ENCODE results near the gene PTPRR.

PTPRR gene

DNA sequence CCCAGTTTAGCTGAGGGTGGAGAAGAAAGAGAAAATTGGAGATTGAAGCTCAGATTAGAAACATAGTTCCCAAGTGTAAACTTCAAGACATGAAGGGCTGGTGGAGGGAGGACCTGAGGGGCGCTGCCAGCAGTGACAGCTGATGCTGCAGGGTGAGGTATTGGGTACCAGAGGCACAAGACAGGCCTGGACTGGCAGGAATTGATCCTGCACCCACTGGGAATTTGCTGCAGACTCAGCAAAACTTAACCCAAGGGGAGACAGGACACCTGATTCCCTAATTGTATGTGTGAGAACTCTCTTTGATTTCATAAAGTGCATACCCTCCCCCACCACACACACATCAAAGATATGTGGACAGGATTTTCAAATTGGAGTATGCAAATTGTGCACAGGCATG, 11.6 kb downstream of the PTPRR start:
- DNase-seq, result no peak

DNA sequence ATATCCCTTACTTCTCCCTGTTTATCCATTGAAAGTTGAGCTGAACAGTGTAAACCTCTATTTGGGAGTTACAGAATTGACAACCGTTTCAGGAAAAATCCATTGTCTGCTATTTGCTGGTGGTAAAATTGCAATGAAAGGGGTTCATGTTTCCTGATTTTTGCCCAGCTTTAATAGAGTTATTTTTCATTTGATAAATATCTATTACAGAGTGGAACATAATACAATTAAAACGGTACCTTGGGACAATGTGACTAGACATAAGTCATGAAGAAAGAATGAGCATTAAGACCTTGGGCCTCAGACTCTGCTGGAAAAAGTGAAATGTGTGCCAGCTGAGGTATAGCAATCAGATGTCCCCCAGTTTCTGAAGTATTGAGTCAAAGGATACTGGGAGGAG, 13.1 kb downstream of the PTPRR start:
- no peak for DNase-seq

DNA sequence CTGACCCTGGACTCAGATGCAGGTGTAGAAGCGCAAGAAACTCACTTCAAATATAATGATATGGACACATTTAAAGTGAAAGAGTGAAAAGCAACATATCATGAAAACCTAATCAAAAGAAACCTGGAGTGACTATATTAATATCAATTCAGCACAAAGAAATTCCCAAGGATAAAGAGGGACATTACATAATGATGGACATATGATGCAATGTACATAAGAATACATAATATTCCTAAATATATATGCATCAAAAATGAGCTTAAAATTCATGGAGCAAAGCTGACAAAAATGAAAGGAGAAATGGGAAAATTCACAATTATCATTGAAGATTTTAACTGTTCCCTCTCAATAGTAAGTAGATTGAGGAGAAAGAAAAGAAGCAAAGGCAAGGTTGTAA, 24.6 kb downstream of the PTPRR start:
- no peak for DNase-seq

DNA sequence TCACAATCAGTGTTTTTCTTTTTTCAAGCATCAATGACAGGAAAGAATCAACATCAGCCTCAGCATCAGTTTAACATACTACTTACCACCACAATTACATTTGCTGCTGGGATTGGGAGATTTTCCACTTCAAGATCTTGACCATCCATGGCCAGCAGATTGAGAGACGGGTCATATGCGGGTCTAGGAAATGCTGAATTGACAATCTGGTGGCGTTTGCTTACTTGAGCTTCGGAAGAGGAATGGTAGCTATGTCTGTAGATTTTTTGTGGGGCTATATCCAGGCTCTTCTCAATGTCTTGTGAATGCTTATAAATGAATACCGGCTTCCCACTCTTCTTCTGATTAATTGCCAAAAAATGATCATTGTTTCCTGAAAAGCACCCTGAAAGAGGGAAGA, 27.9 kb downstream of the PTPRR start:
- no peak for DNase-seq

DNA sequence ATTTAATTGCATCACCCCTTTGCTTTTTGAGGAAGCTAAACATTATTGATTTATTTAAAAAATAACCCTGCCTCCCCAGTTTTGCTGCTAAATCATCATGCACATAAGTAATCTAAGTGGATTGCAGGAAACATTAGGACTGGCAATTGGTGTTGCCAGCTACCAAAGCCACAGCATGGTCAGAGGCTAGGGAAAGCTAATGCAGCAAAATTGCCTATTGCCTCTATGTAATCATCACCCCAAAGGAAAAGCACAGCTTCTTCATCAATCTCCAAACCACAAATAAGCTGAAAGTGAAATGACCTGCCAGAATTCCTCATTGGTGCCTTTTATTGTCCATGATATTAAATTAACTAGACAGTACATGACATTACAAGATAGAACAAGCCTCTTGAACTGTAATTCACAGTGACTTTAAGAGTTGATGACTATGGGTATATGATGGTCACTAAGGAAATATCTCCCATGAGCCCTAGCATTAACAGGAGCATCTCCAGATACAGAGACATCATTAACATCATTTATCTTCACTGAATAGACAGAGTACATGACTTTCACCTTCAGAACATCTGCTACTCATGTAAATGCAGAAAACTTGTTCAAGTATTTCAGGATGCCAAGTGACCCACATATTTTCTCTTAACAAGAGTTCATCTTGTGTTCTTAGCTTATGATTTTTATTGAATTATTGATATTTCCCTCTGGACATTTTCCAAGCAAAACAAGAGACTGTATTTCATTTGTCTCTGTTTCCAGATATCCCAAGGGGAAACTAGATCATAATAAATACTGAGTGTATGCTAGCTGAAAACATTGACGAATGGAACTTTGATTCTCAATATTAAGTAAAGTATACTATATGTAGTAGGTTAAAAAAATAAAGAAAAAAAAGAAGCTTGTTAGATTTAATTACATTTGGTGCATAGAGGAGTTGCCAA, 29.4 kb downstream of the PTPRR start:
- no peak for DNase-seq

DNA sequence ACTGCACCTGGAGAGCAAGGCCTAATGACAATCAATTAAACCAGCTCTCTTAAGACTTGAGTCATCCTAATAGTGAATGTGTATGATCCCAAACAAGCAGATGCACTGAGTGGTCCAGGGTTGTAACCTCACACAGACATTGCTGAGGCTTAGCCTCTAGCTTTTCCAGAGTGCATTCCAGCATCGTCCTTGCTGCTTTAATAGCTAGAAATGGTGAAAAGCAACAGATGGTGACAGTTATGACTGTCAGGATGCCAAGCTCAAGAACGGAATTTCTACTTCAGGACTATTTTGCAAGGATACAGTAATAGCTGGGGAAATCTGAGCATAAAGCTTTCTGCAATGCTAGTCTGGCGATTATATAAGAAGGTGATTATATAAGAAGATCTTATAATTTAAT, 34.6 kb downstream of the PTPRR start:
- DNase-seq, result peak; percentile 34

DNA sequence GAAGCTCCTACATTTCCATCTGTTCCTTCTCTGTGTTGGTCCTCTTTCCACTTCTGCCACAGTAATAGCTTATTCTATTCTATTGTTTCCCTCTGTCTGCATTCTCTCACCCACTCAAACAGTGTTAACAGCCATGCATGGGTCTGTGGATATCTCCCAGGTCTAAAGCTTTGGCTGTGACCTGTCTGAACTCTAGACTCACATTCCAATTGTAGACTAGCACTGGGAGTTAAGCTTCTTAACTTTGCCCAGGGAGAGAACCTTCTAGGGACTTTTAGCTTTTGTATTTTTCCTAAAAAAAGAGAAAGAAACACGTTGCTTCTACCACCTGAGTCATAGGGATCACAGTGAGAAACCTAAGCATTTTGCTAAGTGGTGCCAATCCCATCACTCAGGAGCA, 36.7 kb downstream of the PTPRR start:
- no peak for DNase-seq

DNA sequence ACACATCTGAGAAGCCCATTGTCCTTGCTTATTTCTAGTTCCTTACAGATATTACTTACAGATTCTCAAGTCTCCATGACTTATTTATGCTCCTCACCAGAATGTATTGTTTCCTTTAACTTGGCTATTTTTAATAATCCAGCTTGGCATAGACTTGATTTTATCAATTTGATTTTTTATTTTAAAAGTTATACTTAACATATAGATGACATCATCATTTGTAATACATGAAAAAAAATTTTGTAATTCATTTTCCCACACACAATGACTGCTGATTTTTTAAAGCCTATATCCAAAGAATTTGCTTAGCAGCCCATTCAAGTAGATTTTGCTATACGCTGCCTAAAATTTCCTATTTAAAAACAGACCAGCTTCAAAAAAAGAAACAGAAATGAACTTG, 39.8 kb downstream of the PTPRR start:
- DNase-seq, result no peak

DNA sequence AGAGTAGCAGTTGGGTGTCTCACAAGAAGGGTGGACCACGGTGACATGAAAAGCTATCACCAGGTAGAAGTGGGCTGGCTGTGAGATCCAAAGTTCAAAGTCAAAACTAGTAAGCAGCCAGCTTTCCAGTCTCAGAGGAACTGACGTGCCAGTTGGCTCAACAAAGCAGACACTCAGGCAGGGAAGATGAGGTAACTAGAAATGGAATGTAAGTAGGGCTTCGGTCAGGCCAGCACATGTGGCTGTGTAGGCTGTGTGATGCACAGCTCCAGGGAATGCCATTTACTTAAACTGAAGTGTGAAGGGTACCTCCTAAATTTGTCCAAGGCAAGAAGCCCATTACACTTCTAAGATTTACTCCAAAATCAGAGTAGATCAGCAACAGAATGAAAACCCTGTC, 43.6 kb downstream of the PTPRR start:
- no peak for DNase-seq

DNA sequence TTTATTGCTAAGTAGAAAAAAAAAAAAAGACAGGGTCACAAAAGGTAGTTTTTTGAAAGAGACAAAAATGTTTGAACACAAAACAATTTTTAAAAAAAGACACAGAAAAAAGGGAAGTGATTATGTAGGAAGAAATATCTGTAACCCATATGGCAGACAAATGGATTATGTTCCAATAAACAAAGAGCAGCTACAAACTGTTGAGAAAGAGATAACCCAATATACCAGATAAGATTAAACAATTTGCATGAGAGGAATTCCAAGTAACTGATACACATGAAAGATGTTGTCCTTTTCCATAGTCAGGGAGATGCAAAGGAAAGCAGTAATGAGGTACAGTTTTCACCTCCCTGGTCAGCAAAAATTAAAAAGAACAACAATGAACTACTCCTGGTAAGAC, 44.9 kb downstream of the PTPRR start:
- DNase-seq, result no peak

DNA sequence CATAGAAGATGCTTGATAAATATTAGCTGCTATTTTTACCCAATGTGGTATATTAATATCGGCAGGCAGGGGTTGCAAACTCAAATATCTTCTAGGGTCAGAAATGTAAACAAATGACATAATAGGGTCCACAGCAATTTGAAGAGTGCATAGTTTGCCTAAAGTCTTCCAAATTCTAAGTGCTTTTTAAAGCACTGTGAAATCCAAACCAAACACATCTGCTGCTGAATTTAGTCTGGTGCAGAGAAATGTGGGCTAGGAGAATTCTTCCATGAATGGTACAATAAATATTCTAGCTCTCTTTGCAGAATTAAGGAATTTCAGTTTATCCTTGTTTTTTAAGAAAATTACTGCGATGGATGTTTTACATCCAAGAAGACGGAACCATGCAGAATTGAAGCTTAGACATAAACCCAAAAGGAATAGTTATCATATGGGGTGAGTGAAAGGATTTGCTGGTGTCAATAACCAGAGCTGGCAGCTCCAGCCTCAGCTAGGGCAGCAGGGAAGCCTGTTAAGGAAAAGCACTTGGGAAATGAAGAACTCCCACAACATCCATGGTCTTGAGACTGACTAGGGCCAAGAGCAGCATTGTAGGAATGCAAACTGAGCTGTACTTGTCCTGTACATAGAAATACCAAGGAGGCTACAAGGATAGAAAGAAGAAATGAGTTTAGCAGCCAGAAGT, 65.5 kb downstream of the PTPRR start:
- no peak for DNase-seq

DNA sequence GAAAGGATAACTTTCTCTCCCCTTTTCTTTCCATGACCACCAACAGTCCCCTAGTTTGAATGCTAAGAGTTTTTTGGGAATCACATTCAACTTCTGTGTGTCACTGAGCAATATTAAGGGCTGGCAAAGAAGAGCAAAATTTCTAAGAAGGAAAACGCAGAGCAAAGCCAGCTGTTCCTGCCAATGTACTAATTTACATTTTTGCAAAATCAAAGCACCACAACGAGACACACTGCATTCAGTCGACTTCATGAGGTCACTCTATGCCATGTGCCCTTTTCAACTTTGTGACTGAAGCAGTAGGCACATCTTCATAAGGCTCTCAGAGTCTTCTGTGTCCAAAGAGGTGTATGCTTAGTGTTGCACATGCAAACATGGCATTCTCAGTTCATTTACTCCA, 66.4 kb downstream of the PTPRR start:
- DNase-seq, result no peak

DNA sequence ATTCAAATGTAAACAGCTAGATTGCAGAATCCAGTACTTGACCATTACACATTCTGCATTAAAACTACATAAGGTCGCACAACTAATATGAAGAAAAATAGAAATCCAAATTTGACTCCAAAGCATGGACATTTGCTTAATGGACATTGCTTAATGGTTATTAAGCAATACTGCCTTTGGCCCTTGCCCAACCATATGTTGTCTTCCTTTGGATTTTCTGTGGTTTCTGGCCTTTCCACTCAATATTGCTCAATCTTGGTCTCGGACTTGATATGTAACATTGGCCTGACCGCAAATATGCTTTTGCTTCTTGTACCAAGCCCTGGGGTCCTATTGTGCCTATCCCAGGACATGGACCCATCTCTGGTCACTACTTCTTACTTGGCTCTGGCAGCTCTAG, 67.2 kb downstream of the PTPRR start:
- DNase-seq, result no peak

DNA sequence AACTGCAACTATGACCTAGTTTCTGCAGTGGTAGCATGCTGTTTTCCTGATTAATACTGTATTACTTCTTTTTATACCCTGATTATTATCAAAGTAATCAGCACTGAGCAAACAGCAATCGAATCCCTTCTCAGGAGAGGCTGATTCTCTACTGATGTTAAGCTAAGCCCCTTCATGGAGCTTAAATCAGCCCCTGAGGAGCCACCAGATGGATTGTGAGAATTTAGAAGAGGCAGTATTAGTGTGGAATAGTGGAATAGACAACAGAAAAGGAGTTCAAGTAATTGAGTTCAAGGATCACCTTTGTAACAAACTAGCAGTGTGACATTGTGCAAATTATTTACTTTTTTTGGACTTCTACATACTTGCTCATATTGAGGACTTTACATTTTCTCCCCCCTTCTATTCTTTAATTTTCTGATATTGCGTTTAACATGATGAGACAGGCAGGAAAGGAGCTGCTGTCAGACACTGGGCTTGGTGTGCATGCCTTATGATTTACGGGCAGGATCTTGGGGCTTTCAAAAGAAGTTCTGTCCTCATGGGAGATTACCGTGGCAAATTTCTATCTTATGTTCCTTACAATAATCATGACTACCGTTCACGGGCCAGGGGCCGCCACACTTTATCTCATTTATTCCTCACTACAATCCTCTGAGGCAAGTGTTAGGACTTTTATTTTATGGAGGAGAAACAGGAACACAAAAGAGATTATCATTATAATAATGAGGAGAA, 68.0 kb downstream of the PTPRR start:
- peak; percentile 77 for DNase-seq

DNA sequence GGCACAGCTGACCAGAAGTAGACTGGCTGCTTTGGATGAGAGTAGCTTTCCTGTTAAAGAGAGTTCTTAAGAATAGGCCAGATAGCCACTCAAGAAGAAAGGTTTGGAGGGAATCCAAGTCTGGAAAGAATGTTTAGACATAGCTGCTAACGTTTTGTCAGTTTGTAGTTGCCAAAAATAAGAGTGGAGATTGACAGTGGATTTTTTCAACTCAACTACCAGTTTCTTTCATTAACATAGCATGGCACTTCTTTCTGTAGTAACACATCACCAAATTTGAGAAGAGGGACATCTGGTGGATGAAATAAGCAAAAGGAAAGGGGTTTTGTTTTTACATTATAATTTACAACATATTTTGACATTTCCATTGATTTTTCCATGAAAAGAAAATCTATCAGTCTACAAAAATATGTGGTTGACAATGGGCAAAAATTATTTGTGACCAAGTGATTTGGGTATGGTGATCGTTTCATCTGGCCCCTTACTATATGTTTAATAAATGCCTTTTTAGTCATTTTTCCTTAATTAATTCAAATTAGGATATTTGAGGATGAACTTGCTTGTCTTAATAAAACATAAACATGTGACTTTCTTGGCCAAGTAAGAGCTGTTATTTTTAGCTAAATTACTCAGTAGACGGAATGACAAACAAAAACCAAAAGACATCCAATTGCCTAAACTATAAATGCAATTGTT, 71.1 kb downstream of the PTPRR start:
- DNase-seq, result no peak

DNA sequence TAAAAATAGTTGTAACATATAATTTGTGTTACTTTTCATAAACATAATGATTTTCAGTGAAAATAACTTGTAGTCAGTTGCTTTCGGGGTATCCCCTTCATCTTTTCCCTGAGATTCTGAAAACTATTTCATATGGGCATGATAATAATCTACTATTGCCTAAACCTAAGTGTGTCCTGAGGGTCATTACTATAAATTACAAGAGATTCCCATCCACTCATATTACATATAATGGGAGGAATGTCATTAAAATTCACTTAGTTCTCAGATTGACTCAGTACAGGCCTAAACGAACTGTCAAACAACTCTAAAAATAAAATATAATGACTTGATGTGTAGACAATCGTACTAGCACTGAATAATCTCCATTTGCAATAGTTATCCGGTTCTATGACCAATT, 72.7 kb downstream of the PTPRR start:
- peak; percentile 38 for DNase-seq

DNA sequence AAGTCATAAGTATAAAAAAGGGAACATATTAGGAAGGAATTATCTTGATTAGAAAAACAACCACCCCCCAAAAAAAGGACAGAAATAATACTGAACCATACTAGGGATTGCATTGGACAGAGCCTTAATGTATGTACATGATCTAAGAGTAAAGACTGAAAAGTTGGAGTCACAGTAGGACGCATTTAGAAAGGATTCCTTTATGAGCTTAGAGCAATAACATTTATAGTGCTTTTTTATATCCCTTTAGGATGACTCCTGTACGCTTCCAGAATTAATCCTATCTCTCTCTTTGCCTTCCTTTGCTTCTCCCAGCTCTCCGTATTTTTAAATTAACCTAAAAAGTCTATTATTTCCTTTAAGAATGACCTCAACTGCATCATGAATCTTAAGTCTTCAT, 75.3 kb downstream of the PTPRR start:
- no peak for DNase-seq

DNA sequence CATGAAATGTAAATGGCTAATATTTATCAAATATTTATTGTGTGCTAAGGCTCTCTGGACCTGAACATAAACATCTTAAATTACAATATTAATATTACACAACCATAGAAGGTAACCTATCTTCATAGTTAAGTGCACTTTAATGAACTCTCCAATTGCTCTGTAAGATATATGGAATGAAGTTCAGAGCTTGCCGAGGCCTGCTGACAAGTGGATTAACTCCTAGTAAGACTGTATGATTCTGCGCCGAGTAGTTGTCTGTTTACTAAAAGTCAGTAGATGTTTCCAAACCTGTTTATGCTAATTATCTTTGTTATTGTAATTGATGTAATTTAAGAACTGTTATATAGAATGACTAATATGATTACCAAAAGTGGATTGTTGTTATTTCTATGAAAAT, 77.2 kb downstream of the PTPRR start:
- no peak for DNase-seq

DNA sequence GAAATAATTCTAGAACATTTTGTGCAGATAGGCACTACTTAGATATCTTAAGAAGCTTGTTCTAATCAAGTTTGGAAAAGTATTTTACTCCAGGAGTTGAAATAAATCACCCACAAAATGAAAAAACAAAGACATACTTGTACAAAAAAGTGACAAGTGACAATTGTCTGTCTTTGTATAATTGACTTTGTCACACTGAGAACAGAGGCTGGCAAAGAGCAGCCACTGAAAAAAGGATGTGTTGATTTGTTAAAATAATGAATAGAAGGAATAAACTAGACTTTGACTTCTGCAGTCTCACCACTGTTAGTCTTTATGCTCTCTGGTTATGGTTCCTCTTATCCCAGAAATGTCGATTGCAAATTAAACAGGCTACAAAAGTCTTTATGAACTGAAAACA, 77.6 kb downstream of the PTPRR start:
- no peak for DNase-seq

DNA sequence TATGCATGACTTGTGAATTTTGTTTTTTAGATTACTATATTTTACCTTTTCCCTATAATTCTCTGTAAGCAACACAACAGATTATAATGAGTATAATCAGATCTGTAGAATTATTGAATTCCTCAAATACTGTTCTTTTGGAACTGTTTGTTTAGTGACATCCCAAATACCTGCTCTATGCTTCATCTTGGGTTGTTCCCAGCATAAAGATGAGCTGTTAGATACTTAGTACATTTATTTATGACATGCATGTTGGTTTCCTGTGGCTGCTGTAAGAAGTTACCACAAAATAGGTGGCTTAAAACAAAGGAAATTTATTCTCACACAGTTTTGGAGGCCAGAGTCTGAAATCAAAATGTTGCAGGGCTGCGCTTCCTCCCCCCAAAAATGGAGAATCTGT, 78.4 kb downstream of the PTPRR start:
- no peak for DNase-seq

DNA sequence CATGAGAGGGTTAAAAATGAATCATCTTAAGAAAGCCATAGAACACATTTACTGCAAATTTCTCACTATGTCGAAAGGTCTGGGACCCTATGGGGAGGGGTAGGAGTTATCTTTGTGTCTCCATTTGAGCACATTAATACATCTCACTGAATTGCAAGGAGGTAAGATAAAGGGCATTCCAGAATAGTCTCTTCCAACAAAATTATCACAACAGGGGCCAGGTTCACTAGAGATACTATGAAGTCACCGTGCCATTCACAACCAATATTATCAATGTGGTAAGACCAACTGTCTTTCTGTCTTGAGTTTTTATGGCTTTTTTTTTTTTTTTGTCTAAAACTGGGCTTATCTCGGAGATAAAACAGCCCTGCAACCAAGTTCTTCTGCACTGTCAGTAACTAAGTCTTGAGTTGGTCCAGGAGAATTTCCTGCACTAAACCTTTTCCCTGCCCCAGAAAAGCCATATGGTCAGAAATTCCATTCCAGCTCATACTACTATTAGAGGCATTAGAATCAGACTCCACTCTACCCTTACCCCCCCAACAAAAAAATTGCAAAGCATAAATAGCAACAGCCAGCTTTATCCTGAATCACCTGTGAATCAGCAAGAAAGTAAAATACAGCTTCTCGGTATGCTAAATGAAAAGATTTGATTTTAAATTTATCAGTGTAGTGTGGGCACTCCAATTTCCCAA, 79.7 kb downstream of the PTPRR start:
- DNase-seq, result no peak

DNA sequence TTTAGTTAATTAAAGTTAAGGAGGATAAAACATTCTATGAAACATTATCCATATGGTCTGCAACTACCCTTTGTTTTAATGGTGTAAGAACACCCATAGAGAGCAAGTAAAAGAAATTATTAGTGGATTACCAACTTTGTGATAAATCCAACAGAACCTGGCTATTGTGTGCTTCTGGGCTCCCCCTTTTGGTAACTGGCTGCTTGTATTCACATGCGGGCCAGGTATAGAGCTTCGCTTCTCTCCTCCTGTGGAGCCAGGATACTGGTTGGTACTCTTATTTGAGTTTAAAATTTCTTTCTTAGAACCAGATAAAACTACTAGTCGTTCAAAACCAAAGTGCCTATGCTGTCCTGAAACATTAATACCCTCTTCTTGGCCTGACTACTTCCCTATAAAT, 81.0 kb downstream of the PTPRR start:
- DNase-seq, result no peak

DNA sequence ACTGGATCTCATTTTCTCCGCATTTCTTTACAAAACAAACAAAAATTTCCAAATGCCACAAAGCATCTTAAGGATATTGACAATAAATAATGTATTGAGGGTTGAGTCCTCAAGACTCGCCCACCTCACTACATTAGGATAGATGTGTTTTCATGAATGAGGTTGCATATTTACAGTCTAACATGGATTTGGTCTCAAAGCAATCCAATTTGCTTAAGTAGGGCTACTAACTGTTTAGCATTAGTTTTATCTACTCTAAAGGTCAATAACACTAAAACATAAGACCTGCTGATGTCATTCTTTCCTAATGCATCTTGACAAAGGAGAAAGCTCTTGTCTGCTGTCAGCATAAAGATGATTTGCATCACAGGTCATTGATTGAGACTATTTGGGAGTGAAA, 82.4 kb downstream of the PTPRR start:
- no peak for DNase-seq

Measured in NCI-H524 treated with DMSO at 0.1 percent for 48 hours (cell line).